ENCODE measurements around the gene CALML6. TPM values are rescaled to one million over a fixed set of nuclear protein-coding genes. Genes with fewer than 3 reads are reported as not detected.
A peak's percentile ranks its signal among the peaks of the same experiment; 100 is the strongest.

The CALML6 gene
- total and polyA plus RNA-seq, 10 of the 15 experiments (the other 5 are each of a cell fraction or from before 2014, with no cell fraction given): 0.07 to 1.3 (median 0.21) TPM; not detected in 5

DNA sequence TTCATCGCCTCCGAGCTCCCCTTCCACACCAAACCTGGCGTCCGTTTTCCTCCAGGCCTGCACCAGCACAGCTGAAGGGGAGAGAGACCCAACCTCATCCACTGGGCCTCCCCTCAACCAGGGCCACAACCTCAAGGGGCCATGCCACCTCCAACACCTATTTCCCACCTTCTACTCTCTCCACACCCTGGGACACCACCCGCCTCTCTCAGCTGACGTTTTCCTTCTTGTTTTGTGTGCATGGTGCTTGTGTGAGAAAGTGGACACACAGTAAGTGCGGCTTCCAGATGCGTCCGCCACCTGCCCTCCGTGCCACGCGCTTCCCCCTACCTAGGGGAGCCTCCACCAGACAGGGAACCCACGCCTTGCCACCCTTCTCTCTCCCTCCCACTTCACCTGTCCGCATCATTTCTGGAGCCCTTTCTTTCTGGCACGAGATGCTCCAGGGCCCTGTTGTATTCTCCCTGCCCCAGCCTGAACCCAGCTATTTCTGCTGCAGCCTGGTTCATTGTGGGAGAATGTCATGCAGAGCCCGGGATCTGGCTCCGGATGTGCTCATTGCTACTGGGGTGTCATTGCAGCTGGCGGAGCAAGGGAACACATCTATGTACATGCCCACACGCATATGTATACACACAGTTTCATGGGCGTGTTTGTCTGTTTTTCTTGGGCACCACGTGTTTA, 22.8 kb upstream of the CALML6 start:
- TF ChIP-seq MLLT1 (IDR thresholded peaks at IDR 0.05) (peak; percentile 36; the same call in 1 of the 2 replicates), BACH1 (IDR thresholded peaks at IDR 0.05; ENCODE audit: borderline replicate concordance) (no peak)
- WGBS (ENCODE audit: insufficient coverage, insufficient replicate concordance, low lambda C conversion rate, missing lambda C conversion rate): 74% methylated on average over 20 of the region's 21 CpGs
- Histone ChIP-seq H3K9ac (ENCODE audit: control insufficient read depth, insufficient read depth, low read length) (peak overlapping the region; percentile 68; the same call in 1 of the 2 replicates), H3K9me3 (replicated peaks; ENCODE audit: control insufficient read depth, insufficient read depth, low read length) (no peaks in the 10 kb centered on the region), H3K36me3 (ENCODE audit: control insufficient read depth in 2 of 2, insufficient read depth in 2 of 2, low read length in 1 of 2) (no peaks in the 10 kb centered on the region), H3K79me2 (ENCODE audit: control insufficient read depth, insufficient read depth, low read length) (peaks cover 37% of the 10 kb centered on the region), H4K20me1 (ENCODE audit: control insufficient read depth, insufficient read depth) (no peaks in the 10 kb centered on the region), H3K4me3 (peak overlapping the region; percentile 78), H3K4me1 (ENCODE audit: control insufficient read depth, insufficient read depth, low read length) (peaks cover 21% of the 10 kb centered on the region), H2AFZ (ENCODE audit: control insufficient read depth, low read depth, low read length) (peak overlapping the region; percentile 66), H3K4me2 (ENCODE audit: control insufficient read depth, insufficient read depth) (peak overlapping the region; percentile 98), H3K27me3 (replicated peaks in 1 of 2; ENCODE audit: control insufficient read depth in 2 of 2, insufficient read depth in 2 of 2, low read length in 1 of 2) (no peaks in the 10 kb centered on the region), H3K27ac (ENCODE audit: control insufficient read depth, insufficient read depth) (peak overlapping the region; percentile 44; the same call in 1 of the 2 replicates)
- intact Hi-C loops (cut with micrococcal nuclease; ENCODE audit: unreplicated experiment): loop anchor here (5.0 kb wide), 1 partner anchor 115 kb away; the partner anchor contains the start of gene NADK
- ATAC-seq (no peak), FAIRE-seq (no peak), DNase-seq (ENCODE audit: low read depth, low spot score) (no peak)
- ChIA-PET POLR2A (interaction anchor here (0.9 kb wide), 1 partner anchor 215 kb away, joined by 6 read pairs; no protein-coding TSS in a partner anchor), SMC1A (ENCODE audit: uncharacterized antibody, unreplicated experiment) (interaction anchor here (1.0 kb wide), 1 partner anchor 14 kb away, joined by 3 read pairs; no protein-coding TSS in a partner anchor), RAD21 (ENCODE audit: unreplicated experiment) (interaction anchor here (1.1 kb wide), 1 partner anchor 112 kb away, joined by 4 read pairs; no protein-coding TSS in a partner anchor), CTCF (interaction anchor here (0.8 to 1.5 kb wide), 4 partner anchors 13 to 103 kb away, joined by 3 to 12 read pairs (median 4); no protein-coding TSS in a partner anchor)
- in situ Hi-C loops (cut with MboI): no loop called here
- BruUV-seq (replicated peaks): TSS peak; percentile 67

DNA sequence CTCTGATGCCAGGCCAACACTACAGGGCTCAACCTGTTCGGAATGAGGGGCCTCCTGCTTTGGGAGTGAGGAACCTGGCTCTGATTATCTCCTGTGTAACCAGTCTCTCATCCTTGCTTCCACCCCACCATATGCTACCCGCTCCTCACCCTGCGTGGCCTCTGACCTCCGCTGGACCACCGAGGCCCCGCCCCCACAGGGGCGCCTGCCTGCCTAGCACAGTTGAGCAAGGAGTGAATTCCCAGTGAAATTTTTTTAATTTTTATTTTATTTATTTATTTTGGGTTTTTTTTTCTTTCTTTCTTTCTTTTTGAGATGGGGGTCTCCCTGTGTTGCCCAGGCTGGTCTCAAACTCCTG, 22.3 kb upstream of the CALML6 start:
- Histone ChIP-seq H3K27ac (ENCODE audit: control insufficient read depth, insufficient read depth) (no peak overlapping the region), H3K9me3 (replicated peaks; ENCODE audit: control insufficient read depth, insufficient read depth, low read length) (no peaks in the 10 kb centered on the region), H3K36me3 (ENCODE audit: control insufficient read depth in 2 of 2, insufficient read depth in 2 of 2, low read length in 1 of 2) (no peaks in the 10 kb centered on the region), H4K20me1 (ENCODE audit: control insufficient read depth, insufficient read depth) (no peaks in the 10 kb centered on the region), H2AFZ (ENCODE audit: control insufficient read depth, low read depth, low read length) (no peak overlapping the region), H3K27me3 (replicated peaks in 1 of 2; ENCODE audit: control insufficient read depth in 2 of 2, insufficient read depth in 2 of 2, low read length in 1 of 2) (no peaks in the 10 kb centered on the region), H3K79me2 (ENCODE audit: control insufficient read depth, insufficient read depth, low read length) (peaks cover 32% of the 10 kb centered on the region), H3K9ac (ENCODE audit: control insufficient read depth, insufficient read depth, low read length) (no peak overlapping the region), H3K4me3 (no peak overlapping the region), H3K4me1 (ENCODE audit: control insufficient read depth, insufficient read depth, low read length) (peaks cover 21% of the 10 kb centered on the region), H3K4me2 (ENCODE audit: control insufficient read depth, insufficient read depth) (no peak overlapping the region)
- no peak for DNase-seq (ENCODE audit: low read depth, low spot score)
- no peak for TF ChIP-seq NFXL1 (IDR thresholded peaks at IDR 0.05; ENCODE audit: borderline replicate concordance)
- no peak for TF ChIP-seq POLR2AphosphoS2 (IDR thresholded peaks at IDR 0.05; ENCODE audit: low read depth, low read length)
- TF ChIP-seq PAX5 (IDR thresholded peaks at IDR 0.05; ENCODE audit: borderline replicate concordance, low read depth, low read length): no peak
- no peak for TF ChIP-seq CHD2 (IDR thresholded peaks at IDR 0.05; ENCODE audit: borderline replicate concordance, low read depth, low read length)
- no peak for TF ChIP-seq STAT1 (conservative IDR thresholded peaks at IDR 0.05)
- no peak for TF ChIP-seq CHD4 (IDR thresholded peaks at IDR 0.05)
- no peak for TF ChIP-seq SIX5 (IDR thresholded peaks at IDR 0.05; ENCODE audit: low read depth, low read length, severe bottlenecking)
- TF ChIP-seq EGR1 (IDR thresholded peaks at IDR 0.05; ENCODE audit: borderline replicate concordance in 1 of 2, low read depth in 2 of 2, low read length in 2 of 2): no peak
- no peak for TF ChIP-seq LARP7 (IDR thresholded peaks at IDR 0.05)
- no peak for TF ChIP-seq BRCA1 (IDR thresholded peaks at IDR 0.05; ENCODE audit: low read depth, low read length)
- TF ChIP-seq, protein P1, sequence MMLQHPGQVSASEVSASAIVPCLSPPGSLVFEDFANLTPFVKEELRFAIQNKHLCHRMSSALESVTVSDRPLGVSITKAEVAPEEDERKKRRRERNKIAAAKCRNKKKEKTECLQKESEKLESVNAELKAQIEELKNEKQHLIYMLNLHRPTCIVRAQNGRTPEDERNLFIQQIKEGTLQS (IDR thresholded peaks at IDR 0.05; ENCODE audit: borderline replicate concordance, extremely low read depth, low read depth, low read length): no peak
- intact Hi-C loops (cut with micrococcal nuclease; ENCODE audit: unreplicated experiment) (loop anchor here (5.0 kb wide), 1 partner anchor 115 kb away; the partner anchor contains the start of gene NADK), in situ Hi-C loops (cut with MboI) (no loop called here)
- SMC1A ChIA-PET (ENCODE audit: uncharacterized antibody, unreplicated experiment): no interaction called here
- RAD21 ChIA-PET (ENCODE audit: unreplicated experiment): interaction anchor here (1.1 kb wide), 1 partner anchor 113 kb away, joined by 4 read pairs; no protein-coding TSS in a partner anchor
- 61% methylated on average over 7 of the region's 7 CpGs for WGBS (ENCODE audit: insufficient coverage, insufficient replicate concordance, low lambda C conversion rate, missing lambda C conversion rate)
- POLR2A ChIA-PET: no interaction called here
- CTCF ChIA-PET: interaction anchor here (1.3 to 1.5 kb wide), 2 partner anchors 13 to 16 kb away, joined by 6 to 12 read pairs; no protein-coding TSS in a partner anchor
- ATAC-seq: no peak
- BruUV-seq (replicated peaks): no TSS peak
- FAIRE-seq: no peak

All from GM12878 (cell line).